Aorta (tissue), 5 donors: ENCODE measurements around the gene FAM120A. TPM values are rescaled to one million over a fixed set of nuclear protein-coding genes. Genes with fewer than 3 reads are reported as not detected.
A peak's percentile ranks its signal among the peaks of the same experiment; 100 is the strongest.

Source experiments
- ATAC-seq: fragments of 200-7000 bp; cut with Tn5 transposase; one replicate; pipeline ENCODE4 v1.9.1; 2022; ENCODE audit warnings: moderate library complexity; ENCODE audit not compliant: low FRiP score
- DNase-seq, 2 donors: peaks; one replicate each; pipeline ENCODE4 v3.0.0-alpha.2; 2020
- H3K27ac ChIP-seq, 2 donors: one replicate each; pipeline ENCODE4 v1.5.1; 2013; ENCODE audit warnings: low read length in 2 of 2, mild to moderate bottlenecking in 2 of 2, moderate library complexity in 2 of 2, control low read depth in 1 of 2, inconsistent platforms in 1 of 2, low read depth in 1 of 2
- H3K27me3 ChIP-seq, 2 donors: one replicate each; pipeline ENCODE4 v1.6.1; 2013; ENCODE audit warnings: control low read depth in 1 of 2, low read length in 1 of 2, mild to moderate bottlenecking in 1 of 2, moderate library complexity in 1 of 2; ENCODE audit not compliant: insufficient read depth in 2 of 2, control insufficient read depth in 1 of 2
- H3K36me3 ChIP-seq, 2 donors: one replicate each; pipeline ENCODE4 v1.6.1; 2013; ENCODE audit warnings: control low read depth in 1 of 2, low read length in 1 of 2, mild to moderate bottlenecking in 1 of 2; ENCODE audit not compliant: insufficient read depth in 2 of 2, control insufficient read depth in 1 of 2
- H3K4me1 ChIP-seq, 2 donors: one replicate each; pipeline ENCODE4 v1.6.1; 2013; ENCODE audit warnings: low read length in 2 of 2, control low read depth in 1 of 2, mild to moderate bottlenecking in 1 of 2, moderate library complexity in 1 of 2; ENCODE audit not compliant: insufficient read depth in 2 of 2, control insufficient read depth in 1 of 2
- H3K4me3 ChIP-seq, 2 donors: one replicate each; pipeline ENCODE4 v1.5.1; 2013; ENCODE audit warnings: low read length in 2 of 2, control low read depth in 1 of 2, mild to moderate bottlenecking in 1 of 2
- H3K9me3 ChIP-seq: one replicate; pipeline ENCODE4 v1.6.1; 2013; ENCODE audit warnings: mild to moderate bottlenecking, low read length; ENCODE audit not compliant: control insufficient read depth
- WGBS, 2 donors: extraction: QIAGEN DNeasy Blood & Tissue Kit; methylation state at CpG; one replicate each; pipeline ENCODE4 v1.1.7; 2013; 5-methylcytosine and 5-hydroxymethylcytosine counted together
- intact Hi-C, 2 donors: fragments of 100-400 bp; cut with DNase I; formaldehyde crosslinking; loops; one replicate each; pipeline versions ENCODE4 v1.14.2 to v1.15.0; 2022
- polyA plus RNA-seq, 2 donors: library from polyadenylated mRNA; stranded (reverse); fragments of 200-250 nt; gene quantifications; one replicate each; pipeline ENCODE4 v1.2.3, GENCODE V29; 2013
- total RNA-seq, 2 donors: library from RNA; stranded (reverse); fragmentation: NEBNext Ultra II Directional; extraction: Animal tissue kit (Norgen Biotek cat#: 25700); gene quantifications; one replicate each; pipeline ENCODE4 v1.2.1, GENCODE V29; 2021
- donor health status: healthy with polysubstance abuse.
- donor health status: Bipolar disorder and iron deficiency.
- donor health status: DM: no; HTN: no; CAD: no.
- donor health status: DM: no; HTN: no; CAD: no.
- donor health status: DM: yes; HTN: yes; CAD: no.

The FAM120A gene
- total and polyA plus RNA-seq, 4 donors, result 30.7 to 88.6 (median 61.3) TPM

DNA sequence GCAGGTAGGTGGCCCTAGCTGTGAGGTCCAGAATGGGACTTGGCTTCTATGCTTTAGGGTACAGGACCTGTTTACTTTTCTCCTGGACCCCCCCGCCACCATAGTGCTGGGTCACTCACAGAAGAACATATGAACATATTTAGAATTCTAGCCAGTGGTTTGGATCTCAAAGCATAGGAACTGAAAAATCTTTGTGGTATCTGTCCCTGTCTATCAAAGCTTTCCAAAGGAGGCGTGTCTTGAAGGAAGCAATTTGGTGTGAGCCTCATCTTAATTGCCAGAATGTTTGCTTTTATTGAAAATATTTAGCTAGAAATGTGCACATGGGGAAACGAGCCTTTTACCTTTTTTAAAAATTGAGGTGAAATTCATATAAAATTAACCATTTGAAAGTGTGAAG lies 131.1 kb downstream of the FAM120A start:
- Histone ChIP-seq H3K9me3 (no peaks in the 10 kb centered on the region), H3K27ac (no peak overlapping the region), H3K27me3 (no peaks in the 10 kb centered on the region), H3K4me1 (no peaks in the 10 kb centered on the region), H3K36me3 (no peaks in the 10 kb centered on the region), H3K4me3 (no peak overlapping the region)
- ATAC-seq (no peak), DNase-seq (peak; percentile 2 to 37)
- WGBS, 2 donors, result 70 to 71% methylated on average over 3 of the region's 3 CpGs
- intact Hi-C loops, result no loop called here

DNA sequence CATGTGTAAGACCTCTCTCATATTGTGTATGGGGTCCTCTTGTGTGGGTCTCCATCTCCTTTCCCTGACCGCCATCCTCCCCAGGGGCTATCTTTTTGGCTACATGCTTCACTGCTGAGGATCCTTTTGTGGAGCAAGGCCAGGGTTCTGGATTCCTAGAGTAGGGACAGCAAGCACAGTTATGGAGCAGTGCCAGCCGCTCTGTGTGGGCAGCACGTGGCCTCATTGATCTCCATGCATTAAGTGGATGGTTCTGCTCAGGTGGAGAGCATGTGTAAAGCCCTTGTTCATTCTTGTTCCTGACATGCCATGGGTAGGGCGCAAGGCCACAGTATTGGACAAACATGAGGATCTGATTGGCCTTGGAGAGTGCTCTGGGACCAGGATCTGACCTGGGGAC lies 133.8 kb downstream of the FAM120A start:
- Histone ChIP-seq H3K27ac (no peak overlapping the region), H3K4me3 (no peak overlapping the region), H3K27me3 (no peaks in the 10 kb centered on the region), H3K36me3 (no peaks in the 10 kb centered on the region), H3K4me1 (no peaks in the 10 kb centered on the region), H3K9me3 (no peaks in the 10 kb centered on the region)
- ATAC-seq (no peak), DNase-seq (peak in 1 of 2 donors; percentile 15)
- intact Hi-C loops, result no loop called here
- WGBS, 2 donors, result 95 to 99% methylated on average over 4 of the region's 4 CpGs

DNA sequence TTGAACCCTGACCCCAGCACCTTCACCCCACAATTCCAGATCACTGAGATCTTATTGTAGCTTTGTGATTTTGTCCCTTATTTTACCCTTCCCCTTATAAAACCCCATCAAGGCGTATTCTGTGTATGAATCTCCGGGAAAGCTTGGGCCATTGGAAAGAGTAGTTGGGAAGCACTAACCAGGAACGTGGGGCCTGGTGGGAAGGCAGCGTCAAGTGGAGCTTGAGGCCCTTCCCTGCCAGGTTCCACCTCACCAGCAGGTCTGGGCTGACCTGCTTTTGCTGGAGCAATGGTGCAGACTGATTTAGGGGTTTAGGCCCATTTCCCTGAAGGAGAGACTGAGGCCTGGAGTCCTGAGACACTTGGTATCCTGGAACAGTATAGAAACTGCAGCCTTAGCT lies 134.2 kb downstream of the FAM120A start:
- ATAC-seq, result no peak
- no peak overlapping the region for H3K27ac ChIP-seq
- intact Hi-C loops, result no loop called here
- 97 to 98% methylated on average over 4 of the region's 4 CpGs for WGBS, 2 donors
- H3K4me1 ChIP-seq, result no peaks in the 10 kb centered on the region
- no peaks in the 10 kb centered on the region for H3K36me3 ChIP-seq
- no peaks in the 10 kb centered on the region for H3K9me3 ChIP-seq
- no peak for DNase-seq
- H3K4me3 ChIP-seq, result no peak overlapping the region
- H3K27me3 ChIP-seq, result no peaks in the 10 kb centered on the region

DNA sequence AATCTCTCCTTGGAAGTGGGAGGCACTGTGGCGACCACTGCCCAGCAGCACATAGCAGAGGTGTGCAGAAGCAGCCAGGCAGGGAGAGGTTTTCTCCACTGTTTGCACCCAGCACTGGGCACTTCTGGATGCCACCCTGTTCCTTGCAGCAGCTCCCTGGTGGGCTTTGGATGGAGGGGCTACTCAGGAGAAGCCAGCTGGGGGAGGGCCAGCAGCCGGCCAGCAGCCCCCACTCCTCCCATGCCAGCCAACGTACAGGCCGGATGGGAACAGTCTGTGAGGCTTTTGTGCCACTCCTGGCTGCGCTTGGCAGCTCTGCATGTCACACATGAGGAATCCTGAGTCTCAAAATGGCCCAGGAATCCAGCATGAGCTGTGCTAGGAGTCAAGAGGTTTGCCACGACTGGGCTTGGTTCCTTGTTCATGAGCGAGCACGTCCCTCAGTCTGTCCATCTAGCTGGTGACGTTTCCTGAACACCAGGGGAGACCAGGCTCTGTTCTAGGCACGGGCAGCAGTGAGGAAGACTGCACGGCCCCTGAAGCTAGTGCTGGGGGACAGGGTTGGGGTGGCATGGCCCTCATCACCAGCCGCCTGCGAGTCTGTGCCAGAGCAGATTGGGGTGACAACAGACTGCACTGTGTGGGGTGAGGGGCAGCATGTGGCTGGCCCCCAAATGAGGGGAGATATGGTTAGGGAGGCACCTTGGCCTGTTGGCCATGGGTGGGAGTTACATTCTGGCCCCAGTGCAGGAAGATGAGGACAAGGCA lies 135.0 kb downstream of the FAM120A start:
- Histone ChIP-seq H3K4me3 (no peak overlapping the region), H3K4me1 (no peaks in the 10 kb centered on the region), H3K36me3 (no peaks in the 10 kb centered on the region), H3K9me3 (no peaks in the 10 kb centered on the region), H3K27ac (no peak overlapping the region), H3K27me3 (no peaks in the 10 kb centered on the region)
- DNase-seq (peak; percentile 37 to 43), ATAC-seq (no peak)
- intact Hi-C loops, result no loop called here
- WGBS, 2 donors, result 40 to 72% methylated on average over 13 of the region's 13 CpGs

DNA sequence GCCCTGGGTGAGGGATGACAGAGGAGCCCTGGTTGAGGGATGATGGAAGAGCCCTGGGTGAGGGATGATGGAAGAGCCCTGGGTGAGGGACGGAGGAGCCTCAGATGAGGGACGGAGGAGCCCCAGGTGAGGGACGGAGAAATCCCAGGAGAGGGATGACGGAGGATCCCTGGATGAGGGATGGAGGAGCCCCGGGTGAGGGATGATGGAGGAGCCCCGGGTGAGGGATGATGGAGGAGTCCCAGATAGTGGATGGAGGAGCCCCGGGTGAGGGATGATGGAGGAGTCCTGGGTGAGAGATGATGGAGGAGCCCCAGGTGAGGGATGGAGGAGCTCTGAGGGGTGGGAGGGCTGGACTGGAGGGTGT lies 135.8 kb downstream of the FAM120A start:
- WGBS, 2 donors, result 94 to 95% methylated on average over 7 of the region's 7 CpGs

DNA sequence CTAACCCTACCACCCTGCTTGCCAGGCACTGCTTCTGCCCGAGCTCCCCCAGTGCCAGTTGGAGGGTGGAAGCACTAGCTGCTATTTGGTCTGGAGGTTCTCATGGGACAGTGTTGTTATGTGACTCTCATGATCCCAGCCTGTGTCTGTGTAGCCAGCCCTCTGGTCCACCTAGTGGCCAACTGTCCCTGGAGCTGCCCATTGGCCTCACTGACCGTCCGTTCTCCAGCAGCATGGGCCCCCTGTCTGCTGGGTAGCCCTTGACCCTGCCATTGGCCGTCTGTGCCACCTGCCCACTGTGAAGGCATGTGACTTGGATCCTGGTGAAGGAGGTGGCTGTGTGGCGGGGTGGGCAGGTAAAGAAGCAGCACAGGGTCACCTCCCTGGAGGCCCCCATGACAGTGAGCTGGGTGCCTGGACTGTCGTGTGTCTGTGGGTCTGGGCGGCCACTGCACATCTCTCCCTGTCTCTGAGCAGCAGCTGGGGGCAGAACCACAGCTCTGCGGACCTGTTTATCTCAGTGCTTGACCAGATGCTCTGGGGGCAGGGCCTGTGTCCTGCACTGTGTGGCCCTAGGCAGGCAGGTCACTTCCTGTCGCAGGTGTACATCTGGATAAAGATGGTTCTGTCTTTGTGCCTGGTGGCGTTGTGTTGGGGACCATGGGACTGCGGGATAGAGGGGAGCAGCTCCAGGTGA lies 136.3 kb downstream of the FAM120A start:
- no peaks in the 10 kb centered on the region for H3K36me3 ChIP-seq
- peak; percentile 24 for ATAC-seq
- H3K27ac ChIP-seq, result no peak overlapping the region
- H3K4me3 ChIP-seq, result no peak overlapping the region
- WGBS, 2 donors, result 89 to 90% methylated on average over 11 of the region's 11 CpGs
- no peaks in the 10 kb centered on the region for H3K9me3 ChIP-seq
- no peaks in the 10 kb centered on the region for H3K4me1 ChIP-seq
- H3K27me3 ChIP-seq, result no peaks in the 10 kb centered on the region
- DNase-seq, result peak; percentile 47 to 67
- intact Hi-C loops, result no loop called here

More for the DNA sequence above, 135.8 kb downstream of the FAM120A start:
- ATAC-seq, result no peak
- H3K4me1 ChIP-seq, result no peaks in the 10 kb centered on the region
- no peaks in the 10 kb centered on the region for H3K27me3 ChIP-seq
- no peaks in the 10 kb centered on the region for H3K9me3 ChIP-seq
- DNase-seq, result peak; percentile 26 to 52
- no peak overlapping the region for H3K4me3 ChIP-seq
- H3K27ac ChIP-seq, result no peak overlapping the region
- H3K36me3 ChIP-seq, result no peaks in the 10 kb centered on the region
- intact Hi-C loops, result no loop called here

DNA sequence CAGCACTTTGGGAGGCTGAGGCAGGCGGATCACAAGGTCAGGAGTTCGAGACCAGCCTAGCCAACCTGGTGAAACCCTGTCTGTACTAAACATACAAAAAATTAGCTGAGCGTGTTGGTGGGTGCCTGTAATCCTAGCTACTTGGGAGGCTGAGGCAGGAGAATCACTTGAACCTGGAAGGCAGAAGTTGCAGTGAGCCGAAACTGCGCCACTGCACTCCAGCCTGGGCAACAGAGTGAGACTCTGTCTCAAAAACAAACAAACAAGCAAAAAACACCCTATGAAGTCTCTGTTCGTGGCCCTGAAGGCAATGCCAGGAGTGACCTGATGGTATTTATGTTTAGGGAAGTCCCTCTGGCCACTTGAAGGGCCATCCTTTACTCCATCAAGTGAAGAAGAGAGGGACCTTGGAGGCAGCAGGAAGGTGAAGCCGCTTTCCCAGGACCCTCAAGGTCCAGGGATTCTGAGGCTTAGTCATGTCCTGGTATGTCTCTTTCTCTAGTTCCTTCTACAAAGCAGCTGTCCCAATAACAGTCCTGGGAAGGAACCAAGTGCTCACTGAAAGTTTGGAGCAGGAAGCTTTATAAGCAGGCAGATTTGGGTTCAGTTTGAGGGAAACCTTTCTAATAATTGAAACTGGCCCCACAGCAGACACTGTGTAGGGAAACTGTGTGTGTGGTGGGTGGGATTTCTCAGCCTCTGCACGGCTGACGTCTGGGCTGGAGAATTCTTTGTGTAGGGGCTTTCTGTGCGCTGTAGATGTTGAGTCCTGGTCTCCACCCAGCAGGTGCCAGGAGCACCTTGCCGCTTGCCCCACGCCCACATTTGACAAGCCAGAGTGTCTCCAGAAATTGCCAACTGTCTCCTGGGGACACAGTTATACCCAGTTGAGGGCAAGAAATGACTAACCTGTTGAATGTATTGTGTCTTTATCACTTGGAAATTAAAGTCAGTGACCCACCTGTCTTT lies 137.4 kb downstream of the FAM120A start:
- DNase-seq (peak in 1 of 2 donors; percentile 3), ATAC-seq (no peak)
- intact Hi-C loops, result no loop called here
- no peaks in the 10 kb centered on the region for H3K4me1 ChIP-seq
- no peaks in the 10 kb centered on the region for H3K36me3 ChIP-seq
- H3K27ac ChIP-seq, result no peak overlapping the region
- no peak overlapping the region for H3K4me3 ChIP-seq
- no peaks in the 10 kb centered on the region for H3K9me3 ChIP-seq
- H3K27me3 ChIP-seq, result no peaks in the 10 kb centered on the region
- 83 to 84% methylated on average over 12 of the region's 12 CpGs for WGBS, 2 donors

DNA sequence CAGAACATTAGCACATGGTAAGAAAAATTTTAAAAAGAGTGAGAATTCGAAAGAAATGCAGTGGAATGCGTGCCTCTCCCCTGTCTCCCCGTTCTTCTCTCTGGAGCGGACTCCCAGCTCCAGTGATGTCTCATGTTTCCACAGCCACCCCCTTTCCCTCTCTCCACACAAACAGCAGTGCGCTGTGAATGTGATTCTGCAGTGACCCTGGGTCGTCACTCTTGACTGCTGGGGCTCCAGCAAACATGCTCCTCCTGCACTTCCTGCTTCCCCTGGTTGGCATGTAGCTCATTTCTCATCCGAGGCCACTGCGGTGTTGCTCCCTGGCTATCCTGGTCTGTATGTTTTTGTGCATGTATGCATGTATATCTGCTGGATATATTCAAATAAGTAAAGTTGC lies 138.2 kb downstream of the FAM120A start:
- no peak overlapping the region for H3K4me3 ChIP-seq
- intact Hi-C loops, result no loop called here
- DNase-seq (peak; percentile 36 to 47), ATAC-seq (no peak)
- no peaks in the 10 kb centered on the region for H3K27me3 ChIP-seq
- 38 to 49% methylated on average over 8 of the region's 8 CpGs for WGBS, 2 donors
- no peaks in the 10 kb centered on the region for H3K9me3 ChIP-seq
- no peaks in the 10 kb centered on the region for H3K4me1 ChIP-seq
- H3K27ac ChIP-seq, result no peak overlapping the region
- no peaks in the 10 kb centered on the region for H3K36me3 ChIP-seq
